D341Med (cell line): Measurements from ENCODE around the gene TPSD1.
"Not testable (repeated sequence)": the region's sequence is repeated elsewhere in the genome, so short reads cannot be mapped to it uniquely, and the experiment has no call there.

Experiments
- DNase-seq: peaks from one replicate; pipeline ENCODE4 v3.0.0; 2012; ENCODE audit warnings: low spot score

Gene TPSD1

DNA sequence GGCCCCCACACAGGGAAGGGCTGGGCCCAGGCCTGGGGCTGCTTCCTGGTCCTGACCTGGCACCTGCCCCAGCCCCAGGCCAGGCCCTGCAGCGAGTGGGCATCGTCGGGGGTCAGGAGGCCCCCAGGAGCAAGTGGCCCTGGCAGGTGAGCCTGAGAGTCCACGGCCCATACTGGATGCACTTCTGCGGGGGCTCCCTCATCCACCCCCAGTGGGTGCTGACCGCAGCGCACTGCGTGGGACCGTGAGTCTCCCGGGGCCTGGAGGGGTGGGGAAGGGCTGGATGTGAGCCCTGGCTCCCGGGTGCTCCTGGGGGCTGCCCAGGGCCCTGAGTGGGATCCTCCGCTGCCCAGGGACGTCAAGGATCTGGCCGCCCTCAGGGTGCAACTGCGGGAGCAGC, 14.8 kb upstream of the TPSD1 start:
- DNase-seq = not testable (repeated sequence)

DNA sequence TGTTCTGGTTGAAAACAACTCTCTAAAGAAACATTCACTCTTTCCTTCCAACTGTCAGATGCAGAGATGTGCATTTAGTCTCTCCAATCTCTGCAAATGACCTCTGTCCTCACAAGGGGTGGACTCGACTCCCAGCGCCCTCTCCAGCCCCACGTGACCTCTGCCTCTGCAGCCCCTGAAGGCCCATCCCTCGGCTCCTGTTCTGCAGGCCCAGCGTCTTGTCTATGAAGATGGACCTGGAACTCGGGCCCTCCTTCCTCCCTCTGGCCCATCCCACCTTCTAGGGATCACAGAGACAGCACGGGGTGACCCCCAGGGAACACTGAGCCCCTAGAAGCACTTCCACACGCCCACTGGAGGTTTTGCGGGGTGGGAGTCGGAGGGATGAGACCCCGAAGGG, 12.5 kb upstream of the TPSD1 start:
- not testable (repeated sequence) for DNase-seq

GRCh38 chr16:1243907-1244850, 11.7 kb upstream of the TPSD1 start:
- DNase-seq = not testable (repeated sequence)

- DNase-seq = no peak
Observed at GRCh38 chr16:1244881-1245280, 11.0 kb upstream of the TPSD1 start.

DNA sequence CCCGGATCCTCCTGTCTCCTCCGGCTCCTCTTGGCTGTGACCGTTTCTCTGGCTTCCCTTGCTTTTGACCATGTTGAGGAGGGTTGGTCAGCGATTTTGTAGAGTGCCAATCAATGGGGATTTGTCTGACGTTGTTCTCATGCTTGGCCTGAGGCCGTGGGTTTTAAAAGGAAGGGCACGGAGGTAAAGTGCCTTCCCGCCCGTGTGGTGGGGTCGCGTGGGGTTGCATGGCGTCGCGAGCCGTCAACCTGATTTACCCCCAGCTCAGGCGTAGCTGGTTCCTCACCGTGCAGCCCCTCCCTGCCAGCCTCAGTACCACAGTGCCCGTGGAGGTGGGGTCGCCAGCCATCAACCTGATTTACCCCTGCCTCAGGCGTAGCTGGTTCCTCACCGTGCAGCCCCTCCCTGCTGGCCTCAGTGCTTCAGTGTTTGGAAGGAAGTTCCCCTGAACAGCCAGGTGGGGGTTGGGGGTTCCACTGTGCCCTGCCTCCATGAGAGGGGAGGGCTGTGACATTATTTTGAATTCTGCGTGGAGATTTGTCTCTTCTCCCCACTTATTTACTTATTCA, 10.3 kb upstream of the TPSD1 start:
- no peak for DNase-seq

DNA sequence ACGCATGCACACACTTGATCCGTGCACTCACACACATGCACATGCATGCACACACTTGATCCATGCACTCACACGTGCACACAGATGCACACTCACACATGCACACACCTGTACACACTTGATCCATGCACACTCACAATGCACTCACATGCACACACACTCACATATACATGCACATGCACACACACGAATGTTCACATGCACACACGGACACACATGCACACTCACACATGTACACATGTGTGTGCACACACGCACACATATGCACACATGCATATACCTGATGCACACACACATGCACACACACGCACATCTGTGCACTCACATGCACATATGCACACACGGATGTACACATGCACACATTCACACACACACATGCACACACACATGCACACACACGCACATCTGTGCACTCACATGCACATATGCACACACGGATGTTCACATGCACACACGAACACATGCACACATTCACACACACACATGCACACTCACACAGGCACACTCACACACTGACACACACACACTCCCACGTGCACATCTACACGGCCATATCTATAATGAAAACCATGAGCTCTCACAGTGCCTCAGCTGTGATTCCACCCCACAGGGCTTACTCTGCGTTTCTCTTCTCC, 7.8 kb upstream of the TPSD1 start:
- not testable (repeated sequence) for DNase-seq

GRCh38 chr16:1249031-1249755, 6.7 kb upstream of the TPSD1 start:
- not testable (repeated sequence) for DNase-seq

DNA sequence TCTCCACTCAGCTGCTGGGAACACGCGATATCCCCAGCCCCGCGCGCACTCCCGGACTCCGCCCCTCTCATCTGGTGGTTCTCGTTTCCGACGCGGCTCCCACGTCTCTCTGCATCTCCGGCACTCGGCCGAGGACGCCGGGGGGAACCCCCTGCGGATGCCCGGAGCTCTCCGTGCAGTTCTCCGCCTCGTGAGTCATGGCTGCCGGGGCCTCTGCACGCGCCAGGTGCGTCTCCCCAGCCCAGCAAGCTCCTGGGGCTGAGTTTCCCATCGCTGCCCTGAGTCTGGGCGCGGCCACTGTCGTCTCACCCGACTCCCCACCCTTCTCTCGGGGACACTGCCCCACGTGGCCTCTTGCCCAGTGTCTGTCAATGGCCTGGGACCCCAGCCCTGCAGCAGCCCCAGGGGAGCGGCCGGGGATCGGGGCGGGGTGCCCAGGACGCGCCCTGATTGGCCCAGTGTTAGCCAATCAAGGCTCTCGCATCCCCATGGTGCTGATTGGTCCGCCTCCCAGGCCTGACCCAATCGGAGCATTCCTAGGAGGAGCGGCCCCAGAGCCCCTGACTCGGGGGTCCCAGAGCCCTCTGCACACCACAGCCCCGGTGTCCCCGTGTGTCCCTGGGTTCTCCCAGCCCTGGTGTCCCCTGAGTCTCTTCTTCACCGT, 2.0 kb upstream of the TPSD1 start:
- not testable (repeated sequence) for DNase-seq

- not testable (repeated sequence) for DNase-seq
Observed at GRCh38 chr16:1254821-1255220, 1.0 kb upstream of the TPSD1 start.

- DNase-seq = not testable (repeated sequence)
Observed at GRCh38 chr16:1256296-1256873, 516 bp downstream of the TPSD1 start.

DNA sequence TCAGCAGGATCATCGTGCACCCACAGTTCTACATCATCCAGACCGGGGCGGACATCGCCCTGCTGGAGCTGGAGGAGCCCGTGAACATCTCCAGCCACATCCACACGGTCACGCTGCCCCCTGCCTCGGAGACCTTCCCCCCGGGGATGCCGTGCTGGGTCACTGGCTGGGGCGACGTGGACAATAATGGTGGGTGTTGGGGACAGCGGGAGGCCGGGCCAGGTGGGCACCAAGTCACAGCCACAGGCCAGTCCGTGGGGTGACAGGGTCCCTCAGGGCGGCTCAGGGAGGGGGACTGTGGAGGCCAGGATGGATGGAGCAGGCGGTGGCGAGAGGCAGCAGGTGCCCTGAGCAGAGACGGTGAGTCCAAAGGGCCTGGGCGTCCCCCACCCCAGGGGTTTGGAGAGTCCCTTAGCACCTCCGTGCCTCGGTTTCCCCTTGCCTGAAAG, 1.0 kb downstream of the TPSD1 start:
- no peak for DNase-seq

DNA sequence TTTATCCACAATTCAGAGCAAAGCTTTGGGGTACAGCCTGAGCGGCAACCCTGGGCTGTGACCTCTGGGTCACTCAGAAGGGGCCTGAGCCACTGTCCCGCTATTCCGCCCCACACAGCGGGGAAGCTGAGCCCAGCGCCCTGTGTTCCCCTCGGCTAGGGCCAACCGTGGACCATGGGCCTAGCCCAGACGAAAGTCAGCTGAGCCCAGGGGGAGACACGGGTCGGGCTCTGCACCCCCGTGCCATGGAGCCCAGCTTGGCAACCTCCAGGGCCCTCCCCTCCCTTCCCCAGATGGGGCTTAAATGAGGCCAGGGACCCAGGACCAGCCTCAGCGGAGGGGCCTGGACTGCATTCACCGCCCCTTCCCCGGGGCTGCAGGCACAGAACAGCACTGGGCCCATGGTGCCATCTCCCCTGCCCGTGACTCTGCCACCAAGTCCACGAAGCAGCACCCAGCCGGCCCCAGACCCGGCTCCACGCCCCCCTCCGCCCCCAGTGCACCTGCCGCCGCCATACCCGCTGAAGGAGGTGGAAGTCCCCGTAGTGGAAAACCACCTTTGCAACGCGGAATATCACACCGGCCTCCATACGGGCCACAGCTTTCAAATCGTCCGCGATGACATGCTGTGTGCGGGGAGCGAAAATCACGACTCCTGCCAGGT, 1.8 kb downstream of the TPSD1 start:
- no peak for DNase-seq

DNA sequence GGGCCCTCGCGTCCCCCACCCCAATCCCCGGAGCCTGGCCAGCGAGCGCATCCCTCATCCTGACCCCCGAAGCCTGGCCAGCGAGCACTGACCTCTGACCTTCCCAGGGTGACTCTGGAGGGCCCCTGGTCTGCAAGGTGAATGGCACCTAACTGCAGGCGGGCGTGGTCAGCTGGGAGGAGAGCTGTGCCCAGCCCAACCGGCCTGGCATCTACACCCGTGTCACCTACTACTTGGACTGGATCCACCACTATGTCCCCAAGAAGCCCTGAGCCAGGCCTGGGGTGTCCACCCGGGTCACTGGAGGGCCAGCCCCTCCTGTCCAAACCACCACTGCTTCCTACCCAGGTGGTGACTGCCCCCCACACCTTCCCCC, 2.3 kb downstream of the TPSD1 start:
- no peak for DNase-seq

- no peak for DNase-seq
Observed at GRCh38 chr16:1258906-1259759, 3.3 kb downstream of the TPSD1 start.

DNA sequence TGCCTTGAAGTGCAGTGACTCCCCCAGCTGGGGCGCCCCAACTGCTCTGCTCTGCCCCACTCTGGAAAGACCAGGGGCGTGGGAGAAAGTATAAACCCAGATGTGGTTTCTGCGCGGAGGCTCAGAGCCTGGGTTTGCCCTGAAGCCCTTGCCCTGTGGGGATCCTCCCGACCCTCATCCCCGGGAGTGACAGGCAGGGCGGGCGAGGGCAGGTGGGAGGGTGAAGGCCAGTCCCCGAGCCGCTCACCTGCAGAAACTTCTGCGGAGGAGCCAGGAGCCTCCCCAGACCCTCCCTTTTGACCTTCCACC, 3.8 kb downstream of the TPSD1 start:
- DNase-seq = no peak

DNA sequence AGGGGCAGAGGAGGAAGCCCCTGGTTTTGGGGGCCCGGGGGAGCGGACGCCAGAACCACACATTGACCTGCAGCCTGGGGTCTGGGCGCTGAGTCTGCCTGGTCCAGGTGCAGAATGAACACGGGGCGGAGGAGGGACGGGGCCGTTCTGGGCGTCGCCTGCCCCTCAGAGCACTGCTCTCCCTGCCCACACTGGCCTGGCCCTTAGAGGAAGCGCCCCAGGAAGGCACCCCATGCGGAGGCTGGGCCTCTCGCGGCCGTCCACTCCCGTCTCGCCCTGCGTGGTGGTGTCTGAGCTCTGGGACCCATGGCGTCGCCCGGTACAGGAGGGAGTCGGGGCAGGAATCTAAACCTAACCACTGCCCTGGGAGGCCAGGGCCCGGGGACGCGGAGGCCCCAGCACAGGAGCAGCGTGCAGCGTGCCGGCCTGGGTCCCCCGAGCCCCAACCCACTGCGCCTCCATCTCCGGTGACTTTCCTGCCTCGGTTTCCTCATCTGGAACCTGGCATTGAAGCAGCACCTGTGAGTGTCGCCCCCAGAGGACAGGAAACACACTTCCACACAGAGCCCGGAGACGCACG, 4.3 kb downstream of the TPSD1 start:
- no peak for DNase-seq

- no peak for DNase-seq
Observed at GRCh38 chr16:1261131-1261892, 5.4 kb downstream of the TPSD1 start.

GRCh38 chr16:1262210-1262845, 6.5 kb downstream of the TPSD1 start:
- DNase-seq = no peak
